Measurements from ENCODE around the gene PALS2. TPM values are rescaled to one million over a fixed set of nuclear protein-coding genes. Genes with fewer than 3 reads are reported as not detected.

Gene PALS2
- total and polyA plus RNA-seq, 8 donors: 0.58 to 27.0 (median 5.4) TPM

GRCh38 chr7:24560772-24561171, 12.5 kb upstream of the PALS2 start:
- Histone ChIP-seq H3K9me3 (no peaks in the 10 kb centered on the region), H3K4me1 (no peaks in the 10 kb centered on the region), H3K4me3 (no peak overlapping the region), H3K27me3 (no peaks in the 10 kb centered on the region), H3K36me3 (no peaks in the 10 kb centered on the region), H3K27ac (no peak overlapping the region)
- TF ChIP-seq POLR2AphosphoS5 (IDR thresholded peaks at IDR 0.05): no peak
- TF ChIP-seq EP300 (IDR thresholded peaks at IDR 0.05): no peak
- TF ChIP-seq CTCF (IDR thresholded peaks at IDR 0.05): no peak
- no peak for TF ChIP-seq POLR2A (IDR thresholded peaks at IDR 0.05)
- intact Hi-C loops (cut with DNase I; ENCODE audit: low total_unique reads): no loop called here
- WGBS, 5 donors: 27 to 64% (median 33%) methylated on average over 3 of the region's 3 CpGs
- peak in 1 of 2 donors; percentile 11 for DNase-seq

GRCh38 chr7:24566274-24566673, 7.0 kb upstream of the PALS2 start:
- WGBS, 5 donors: 82 to 88% (median 83%) methylated on average over 2 of the region's 2 CpGs
- no peak for DNase-seq
- Histone ChIP-seq H3K27me3 (peaks cover 0 to 30% (median 8%) of the 10 kb centered on the region in 3 donors), H3K36me3 (no peaks in the 10 kb centered on the region), H3K9me3 (no peaks in the 10 kb centered on the region), H3K4me3 (no peak overlapping the region), H3K4me1 (no peaks in the 10 kb centered on the region), H3K27ac (no peak overlapping the region)
- intact Hi-C loops (cut with DNase I; ENCODE audit: low total_unique reads): no loop called here
- no peak for TF ChIP-seq EP300 (IDR thresholded peaks at IDR 0.05)
- no peak for TF ChIP-seq POLR2AphosphoS5 (IDR thresholded peaks at IDR 0.05)
- TF ChIP-seq POLR2A (IDR thresholded peaks at IDR 0.05): no peak
- TF ChIP-seq CTCF (IDR thresholded peaks at IDR 0.05): no peak

GRCh38 chr7:24570983-24571382, 2.3 kb upstream of the PALS2 start:
- DNase-seq: no peak
- WGBS, 5 donors: 58 to 63% (median 60%) methylated on average over 2 of the region's 2 CpGs
- Histone ChIP-seq H3K27me3 (peaks cover 0 to 52% (median 8%) of the 10 kb centered on the region in 3 donors), H3K36me3 (no peaks in the 10 kb centered on the region), H3K9me3 (no peaks in the 10 kb centered on the region), H3K4me3 (no peak overlapping the region), H3K4me1 (peaks cover 4 to 19% (median 16%) of the 10 kb centered on the region in 4 donors), H3K27ac (no peak overlapping the region)
- TF ChIP-seq CTCF (IDR thresholded peaks at IDR 0.05) (no peak), POLR2AphosphoS5 (IDR thresholded peaks at IDR 0.05) (no peak), EP300 (IDR thresholded peaks at IDR 0.05) (no peak), POLR2A (IDR thresholded peaks at IDR 0.05) (no peak)
- intact Hi-C loops (cut with DNase I; ENCODE audit: low total_unique reads): no loop called here

GRCh38 chr7:24572016-24572392, 1.2 kb upstream of the PALS2 start:
- Histone ChIP-seq H3K36me3 (no peaks in the 10 kb centered on the region), H3K4me3 (no peak overlapping the region), H3K9me3 (no peaks in the 10 kb centered on the region), H3K27ac (no peak overlapping the region), H3K27me3 (peaks cover 0 to 52% (median 8%) of the 10 kb centered on the region in 3 donors), H3K4me1 (peaks cover 4 to 21% (median 17%) of the 10 kb centered on the region in 4 donors)
- intact Hi-C loops (cut with DNase I; ENCODE audit: low total_unique reads): no loop called here
- 48 to 70% (median 67%) methylated on average over 4 of the region's 4 CpGs for WGBS, 5 donors
- TF ChIP-seq POLR2AphosphoS5 (IDR thresholded peaks at IDR 0.05): no peak
- no peak for TF ChIP-seq CTCF (IDR thresholded peaks at IDR 0.05)
- TF ChIP-seq EP300 (IDR thresholded peaks at IDR 0.05): no peak
- TF ChIP-seq POLR2A (IDR thresholded peaks at IDR 0.05): no peak
- DNase-seq: no peak

Measured in stomach (tissue), 9 donors.